GM18517 (cell line): ENCODE data around the gene WDR76.

ENCODE experiments used
- ATAC-seq: cut with Tn5 transposase; IDR thresholded peaks from one replicate; pipeline ENCODE4 v1.9.1; 2021; ENCODE audit warnings: mild to moderate bottlenecking, moderate library complexity; ENCODE audit not compliant: unreplicated experiment

The WDR76 gene

GRCh38 chr15:43873651-43874050 lies 46.8 kb downstream of the WDR76 start:
- ATAC-seq = no peak

- no peak for ATAC-seq
Observed at GRCh38 chr15:43876872-43877271, 50.1 kb downstream of the WDR76 start.

GRCh38 chr15:43877371-43877770 lies 50.6 kb downstream of the WDR76 start:
- ATAC-seq = no peak

- ATAC-seq = no peak
Observed at GRCh38 chr15:43878446-43878845, 51.6 kb downstream of the WDR76 start.

GRCh38 chr15:43879386-43880355 lies 52.9 kb downstream of the WDR76 start:
- ATAC-seq = no peak

GRCh38 chr15:43880406-43881194 lies 53.8 kb downstream of the WDR76 start:
- no peak for ATAC-seq

GRCh38 chr15:43881245-43881644 lies 54.4 kb downstream of the WDR76 start:
- no peak for ATAC-seq

GRCh38 chr15:43881944-43882343 lies 55.1 kb downstream of the WDR76 start:
- ATAC-seq = no peak

- ATAC-seq = no peak
Observed at GRCh38 chr15:43883571-43883970, 56.8 kb downstream of the WDR76 start.

GRCh38 chr15:43886558-43886957 lies 59.8 kb downstream of the WDR76 start:
- ATAC-seq = no peak

- no peak for ATAC-seq
Observed at GRCh38 chr15:43887901-43888300, 61.1 kb downstream of the WDR76 start.

GRCh38 chr15:43889042-43889441 lies 62.2 kb downstream of the WDR76 start:
- no peak for ATAC-seq

- no peak for ATAC-seq
Observed at GRCh38 chr15:43893956-43894355, 67.2 kb downstream of the WDR76 start.

GRCh38 chr15:43895586-43895985 lies 68.8 kb downstream of the WDR76 start:
- ATAC-seq = no peak

GRCh38 chr15:43896543-43896942 lies 69.7 kb downstream of the WDR76 start:
- no peak for ATAC-seq

GRCh38 chr15:43898891-43899290 lies 72.1 kb downstream of the WDR76 start:
- ATAC-seq = no peak

GRCh38 chr15:43899928-43900327 lies 73.1 kb downstream of the WDR76 start:
- ATAC-seq = no peak

- ATAC-seq = no peak
Observed at GRCh38 chr15:43900996-43901395, 74.2 kb downstream of the WDR76 start.

- ATAC-seq = no peak
Observed at GRCh38 chr15:43901495-43901894, 74.7 kb downstream of the WDR76 start.

- ATAC-seq = no peak
Observed at GRCh38 chr15:43903864-43904290, 77.1 kb downstream of the WDR76 start.

- ATAC-seq = no peak
Observed at GRCh38 chr15:43905755-43906154, 79.0 kb downstream of the WDR76 start.
